IMR-90 (cell line): Measurements from ENCODE around the gene C1orf87. TPM values are rescaled to one million over a fixed set of nuclear protein-coding genes. Genes with fewer than 3 reads are reported as not detected.

Experiments
- ATAC-seq: fragments of 200-7000 bp; cut with Tn5 transposase; 2 replicates; pipeline ENCODE4 v1.9.1; 2020; ENCODE audit warnings: low read depth, mild to moderate bottlenecking, moderate library complexity
- BruUV-seq: library from RNA; stranded (reverse); fragments of 400-500 nt; replicated peaks from 2 replicates; lab custom pipeline; 2021; lab: Mats Ljungman, UMichigan
- CTCF ChIA-PET: fragments of 300-600 bp; formaldehyde crosslinking; extraction: SDS; loops from one replicate; lab custom pipeline; 2021; ENCODE audit warnings: antibody characterized with exemption; lab: Yijun Ruan, JAX
- POLR2A ChIA-PET: fragments of 300-600 bp; sonication (Branson Sonifier 250); formaldehyde crosslinking; loops from one replicate; lab custom pipeline; 2022; ENCODE audit warnings: antibody characterized with exemption; ENCODE audit not compliant: unreplicated experiment; lab: Charles Lee
- DNase-seq: peaks from one replicate; pipeline ENCODE4 v3.0.0; 2013
- H2AFZ ChIP-seq: replicated peaks from 2 replicates; pipeline ENCODE3; 2013; ENCODE audit warnings: low read length, mild to moderate bottlenecking; ENCODE audit not compliant: poor library complexity
- H2AK5ac ChIP-seq: 2 replicates; pipeline ENCODE4 v1.6.1; 2013; ENCODE audit warnings: low read depth, low read length, inconsistent platforms
- H2AK9ac ChIP-seq: replicated peaks from 2 replicates; pipeline ENCODE3; 2013; ENCODE audit warnings: mild to moderate bottlenecking, low read depth, low read length, moderate library complexity; ENCODE audit not compliant: poor library complexity
- H2BK120ac ChIP-seq: 2 replicates; pipeline ENCODE4 v1.6.1; 2013; ENCODE audit warnings: low read depth, low read length, inconsistent platforms
- H2BK15ac ChIP-seq: 3 replicates; pipeline ENCODE4 v1.6.1; 2013; ENCODE audit warnings: low read depth, low read length, inconsistent platforms
- H2BK20ac ChIP-seq: 2 replicates; pipeline ENCODE4 v1.6.1; 2013; ENCODE audit warnings: low read depth, mild to moderate bottlenecking, inconsistent platforms, low read length, moderate library complexity
- H2BK5ac ChIP-seq: 2 replicates; pipeline ENCODE4 v1.6.1; 2013; ENCODE audit warnings: mild to moderate bottlenecking, low read depth, low read length, inconsistent platforms; ENCODE audit not compliant: poor library complexity, severe bottlenecking
- H3K14ac ChIP-seq: replicated peaks from 2 replicates; pipeline ENCODE4 v1.6.1; 2013; ENCODE audit warnings: low read depth, low read length, inconsistent platforms
- H3K18ac ChIP-seq: 2 replicates; pipeline ENCODE4 v1.6.1; 2013; ENCODE audit warnings: low read depth, low read length, control low read depth
- H3K23ac ChIP-seq: 2 replicates; pipeline ENCODE4 v1.6.1; 2013; ENCODE audit warnings: low read depth, low read length, inconsistent platforms
- H3K27ac ChIP-seq: 2 replicates; pipeline ENCODE4 v1.5.1; 2013; ENCODE audit warnings: mild to moderate bottlenecking, control low read depth, low read length; ENCODE audit not compliant: insufficient read depth
- H3K27me3 ChIP-seq: 2 replicates; pipeline ENCODE4 v1.6.1; 2013; ENCODE audit warnings: low read length; ENCODE audit not compliant: control insufficient read depth, insufficient read depth
- H3K36me3 ChIP-seq: 2 replicates; pipeline ENCODE4 v1.6.1; 2013; ENCODE audit warnings: low read length, mixed read lengths; ENCODE audit not compliant: control insufficient read depth, insufficient read depth
- H3K4ac ChIP-seq: 2 replicates; pipeline ENCODE4 v1.6.1; 2013; ENCODE audit warnings: low read depth, low read length, inconsistent platforms
- H3K4me1 ChIP-seq: 2 replicates; pipeline ENCODE4 v1.6.1; 2013; ENCODE audit warnings: low read length, mixed read lengths; ENCODE audit not compliant: control insufficient read depth, insufficient read depth
- H3K4me2 ChIP-seq: 2 replicates; pipeline ENCODE4 v1.6.1; 2013; ENCODE audit warnings: low read depth, mild to moderate bottlenecking, control low read depth, low read length, moderate library complexity
- H3K4me3 ChIP-seq: 2 replicates; pipeline ENCODE4 v1.5.1; 2013; ENCODE audit warnings: low read depth, mild to moderate bottlenecking, control low read depth, low read length, moderate library complexity; ENCODE audit not compliant: insufficient read depth
- H3K56ac ChIP-seq: 2 replicates; pipeline ENCODE4 v1.6.1; 2013; ENCODE audit warnings: low read length, inconsistent platforms; ENCODE audit not compliant: insufficient read depth; ENCODE audit errors: extremely low read depth
- H3K79me1 ChIP-seq, 2 experiments: 2 replicates each; pipeline ENCODE4 v1.6.1; 2013; ENCODE audit warnings: low read length in 2 of 2, inconsistent platforms in 1 of 2, low read depth in 1 of 2
- H3K9ac ChIP-seq: 2 replicates; pipeline ENCODE4 v1.6.1; 2013; ENCODE audit warnings: low read depth, low read length, control low read depth
- H3K9me1 ChIP-seq: 2 replicates; pipeline ENCODE4 v1.6.1; 2013; ENCODE audit warnings: low read length, inconsistent platforms; ENCODE audit not compliant: insufficient read depth
- H3K9me3 ChIP-seq: 2 replicates; pipeline ENCODE4 v1.6.1; 2013; ENCODE audit warnings: low read length; ENCODE audit not compliant: control insufficient read depth, insufficient read depth
- H4K20me1 ChIP-seq: 2 replicates; pipeline ENCODE4 v1.6.1; 2013; ENCODE audit warnings: low read length, inconsistent platforms; ENCODE audit not compliant: insufficient read depth
- H4K5ac ChIP-seq: 2 replicates; pipeline ENCODE4 v1.6.1; 2013; ENCODE audit warnings: mild to moderate bottlenecking, low read depth, low read length, control low read depth
- H4K8ac ChIP-seq, 2 experiments: 2 replicates each; pipeline ENCODE4 v1.6.1; 2013; ENCODE audit warnings: low read depth in 2 of 2, low read length in 2 of 2, control low read depth in 1 of 2, inconsistent platforms in 1 of 2
- H4K91ac ChIP-seq: 2 replicates; pipeline ENCODE4 v1.6.1; 2013; ENCODE audit warnings: low read depth, low read length, inconsistent platforms; ENCODE audit not compliant: insufficient read depth
- BHLHE40 ChIP-seq: fragments of 150-350 bp; IDR thresholded peaks from 2 replicates; pipeline ENCODE4 v1.6.1; 2016; ENCODE audit warnings: mild to moderate bottlenecking, low read depth, low read length
- CEBPB ChIP-seq: IDR thresholded peaks from 2 replicates; pipeline ENCODE4 v1.6.1; 2012; ENCODE audit warnings: low read depth, low read length, improper control_type of control experiment
- CTCF ChIP-seq: conservative IDR thresholded peaks from 2 replicates; pipeline ENCODE4 v1.5.1; 2012; ENCODE audit warnings: mild to moderate bottlenecking, low read depth, low read length, improper control_type of control experiment
- ELK1 ChIP-seq: fragments of 150-350 bp; IDR thresholded peaks from 2 replicates; pipeline ENCODE4 v1.6.1; 2016; ENCODE audit warnings: low read depth, mild to moderate bottlenecking, low read length, moderate library complexity, borderline replicate concordance
- FOS ChIP-seq: fragments of 150-350 bp; IDR thresholded peaks from 2 replicates; pipeline ENCODE4 v1.6.1; 2016; ENCODE audit warnings: low read depth, low read length
- MAFK ChIP-seq: IDR thresholded peaks from 2 replicates; pipeline ENCODE4 v1.6.1; 2012; ENCODE audit warnings: low read depth, low read length, improper control_type of control experiment
- MAZ ChIP-seq: IDR thresholded peaks from 2 replicates; pipeline ENCODE4 v1.6.1; 2012; ENCODE audit warnings: low read depth, mild to moderate bottlenecking, low read length, improper control_type of control experiment, moderate library complexity, borderline replicate concordance
- MXI1 ChIP-seq: IDR thresholded peaks from 2 replicates; pipeline ENCODE4 v1.6.1; 2012; ENCODE audit warnings: low read depth, mild to moderate bottlenecking, low read length, moderate library complexity, borderline replicate concordance
- RAD21 ChIP-seq: IDR thresholded peaks from 2 replicates; pipeline ENCODE4 v1.6.1; 2012; ENCODE audit warnings: low read length, improper control_type of control experiment
- RCOR1 ChIP-seq: IDR thresholded peaks from 2 replicates; pipeline ENCODE4 v1.6.1; 2012; ENCODE audit warnings: mild to moderate bottlenecking, low read length, improper control_type of control experiment; ENCODE audit not compliant: insufficient replicate concordance
- RFX5 ChIP-seq: IDR thresholded peaks from 2 replicates; pipeline ENCODE4 v1.8.0; 2012; ENCODE audit warnings: low read depth, mild to moderate bottlenecking, low read length, moderate library complexity
- USF2 ChIP-seq: fragments of 150-350 bp; IDR thresholded peaks from 2 replicates; pipeline ENCODE4 v1.6.1; 2017; ENCODE audit warnings: mild to moderate bottlenecking, antibody characterized with exemption, low read length, low read depth
- WGBS, 2 experiments: methylation state at CpG; one replicate each; pipeline versions ENCODE4 v1.1.5 to v1.1.7; 2013; ENCODE audit warnings: missing lambda C conversion rate in 2 of 2; ENCODE audit not compliant: insufficient read length in 1 of 2; ENCODE audit errors: extremely low coverage in 2 of 2; 5-methylcytosine and 5-hydroxymethylcytosine counted together
- dilution Hi-C: fragments of 300-500 bp; cut with HindIII; formaldehyde crosslinking; loops from one replicate; pipeline ENCODE4 v1.14.3; 2018; ENCODE audit warnings: low sequenced_read_pairs; ENCODE audit not compliant: unreplicated experiment
- in situ Hi-C: fragments of 300-500 bp; cut with MboI; formaldehyde crosslinking; loops from 3 replicates; pipeline ENCODE4 v1.14.3; 2019; ENCODE audit warnings: low sequenced_read_pairs, inconsistent platforms, mixed read lengths
- intact Hi-C: fragments of 100-400 bp; cut with micrococcal nuclease; formaldehyde crosslinking; loops from 2 replicates; pipeline ENCODE4 v1.10.0; 2022
- polyA plus RNA-seq, 3 experiments: library from polyadenylated mRNA; depleted of rRNA; stranded (reverse); fragments of >200 nt; gene quantifications; 2 replicates each; pipeline ENCODE4 v1.2.3, GENCODE V29; 2012; ENCODE audit warnings: low replicate concordance in 1 of 3
- total RNA-seq: library from RNA; depleted of rRNA; stranded (reverse); fragments of >200 nt; gene quantifications from 2 replicates; pipeline ENCODE4 v1.2.3, GENCODE V29; 2012

C1orf87 gene
- total and polyA plus RNA-seq, 2 of the 4 experiments (the other 2 are of a cell fraction) = not detected

- Histone ChIP-seq H2BK15ac (no peak overlapping the region), H2AK9ac (no peak overlapping the region), H3K27ac (no peak overlapping the region), H2AFZ (peak overlapping the region; percentile 58), H3K4me1 (no peaks in the 10 kb centered on the region), H3K9me1 (no peaks in the 10 kb centered on the region), H3K18ac (no peak overlapping the region), H3K56ac (no peak overlapping the region), H4K5ac (no peak overlapping the region), H4K20me1 (no peaks in the 10 kb centered on the region), H2BK5ac (no peak overlapping the region), H2BK20ac (no peak overlapping the region), H4K8ac (no peak overlapping the region), H3K79me1 (no peaks in the 10 kb centered on the region), H3K36me3 (no peaks in the 10 kb centered on the region), H3K9me3 (no peaks in the 10 kb centered on the region), H3K4me2 (no peak overlapping the region), H2BK120ac (no peak overlapping the region), H3K9ac (no peak overlapping the region), H3K14ac (no peak overlapping the region), H3K27me3 (no peaks in the 10 kb centered on the region; the same call in 1 of the 2 replicates), H3K23ac (no peak overlapping the region), H3K4me3 (no peak overlapping the region), H3K4ac (no peak overlapping the region), H2AK5ac (no peak overlapping the region), H4K91ac (no peak overlapping the region)
- no peak for TF ChIP-seq RCOR1
- no peak for TF ChIP-seq CEBPB
- no peak for TF ChIP-seq USF2
- no peak for TF ChIP-seq RFX5
- TF ChIP-seq RAD21 = no peak
- TF ChIP-seq MAFK = no peak
- no peak for TF ChIP-seq MAZ
- TF ChIP-seq CTCF = no peak
- TF ChIP-seq FOS = no peak
- TF ChIP-seq ELK1 = no peak
- no peak for TF ChIP-seq MXI1
- no peak for TF ChIP-seq BHLHE40
- DNase-seq (no peak), ATAC-seq (no peak)
- BruUV-seq = no TSS peak
- in situ Hi-C loops = loop anchor here (25.0 kb wide), 1 partner anchor 1047 kb away; no protein-coding TSS in a partner anchor
- intact Hi-C loops = no loop called here
- WGBS, 2 experiments = no CpG with 5 or more reads among the region's 9 CpGs
- dilution Hi-C loops = no loop called here
- POLR2A ChIA-PET = no interaction called here
- CTCF ChIA-PET = interaction anchor here (1.7 kb wide), 1 partner anchor 19 kb away, joined by 6 read pairs; no protein-coding TSS in a partner anchor
These were observed 83.1 kb downstream of the C1orf87 start for GRCh38 chr1:59990470-59990869.
